BE2C (cell line): ENCODE measurements around the gene LILRA5.

Source experiments
- DNase-seq: peaks from one replicate; pipeline ENCODE4 v3.0.0-alpha.2; 2020
- H3K27me3 ChIP-seq: fragments of 250-450 bp; sonication (Bioruptor Pico); 2 replicates; pipeline ENCODE4 v1.5.1; 2020; ENCODE audit warnings: mild to moderate bottlenecking
- H3K36me3 ChIP-seq: fragments of 250-450 bp; sonication (Bioruptor Pico); 2 replicates; pipeline ENCODE4 v1.5.1; 2020; ENCODE audit warnings: mild to moderate bottlenecking
- H3K4me1 ChIP-seq: fragments of 250-450 bp; sonication (Bioruptor Pico); 2 replicates; pipeline ENCODE4 v1.5.1; 2020
- H3K4me3 ChIP-seq: 2 replicates; pipeline ENCODE4 v1.5.1; 2011; ENCODE audit warnings: low read depth, low read length
- H3K9me3 ChIP-seq: fragments of 250-450 bp; sonication (Bioruptor Pico); 2 replicates; pipeline ENCODE4 v1.5.1; 2020
- CTCF ChIP-seq: IDR thresholded peaks from 2 replicates; pipeline ENCODE4 v1.5.1; 2012; ENCODE audit warnings: mild to moderate bottlenecking, low read depth, low read length

LILRA5 gene

GRCh38 chr19:54312011-54312410, 955 bp downstream of the LILRA5 start:
- Histone ChIP-seq H3K36me3 (no peaks in the 10 kb centered on the region), H3K27me3 (peaks cover 21% of the 10 kb centered on the region), H3K4me3 (no peak overlapping the region), H3K4me1 (no peaks in the 10 kb centered on the region), H3K9me3 (no peaks in the 10 kb centered on the region)
- DNase-seq, result no peak
- TF ChIP-seq CTCF, result no peak

- Histone ChIP-seq H3K27me3 (peaks cover 17% of the 10 kb centered on the region), H3K4me1 (no peaks in the 10 kb centered on the region), H3K4me3 (no peak overlapping the region), H3K9me3 (no peaks in the 10 kb centered on the region), H3K36me3 (no peaks in the 10 kb centered on the region)
- no peak for TF ChIP-seq CTCF
- DNase-seq, result no peak
Observed at GRCh38 chr19:54311486-54311885, 1.5 kb downstream of the LILRA5 start.

GRCh38 chr19:54310543-54310942, 2.4 kb downstream of the LILRA5 start:
- no peak for TF ChIP-seq CTCF
- H3K4me1 ChIP-seq, result no peaks in the 10 kb centered on the region
- no peaks in the 10 kb centered on the region for H3K36me3 ChIP-seq
- H3K4me3 ChIP-seq, result no peak overlapping the region
- H3K9me3 ChIP-seq, result no peaks in the 10 kb centered on the region
- H3K27me3 ChIP-seq, result peaks cover 17% of the 10 kb centered on the region
- no peak for DNase-seq

GRCh38 chr19:54309811-54310210, 3.2 kb downstream of the LILRA5 start:
- no peak for DNase-seq
- Histone ChIP-seq H3K4me1 (no peaks in the 10 kb centered on the region), H3K27me3 (peaks cover 21% of the 10 kb centered on the region), H3K4me3 (no peak overlapping the region), H3K36me3 (no peaks in the 10 kb centered on the region), H3K9me3 (no peaks in the 10 kb centered on the region)
- TF ChIP-seq CTCF, result no peak

GRCh38 chr19:54307389-54308020, 5.5 kb downstream of the LILRA5 start:
- Histone ChIP-seq H3K4me1 (no peaks in the 10 kb centered on the region), H3K9me3 (no peaks in the 10 kb centered on the region), H3K4me3 (no peak overlapping the region), H3K27me3 (peaks cover 26% of the 10 kb centered on the region), H3K36me3 (no peaks in the 10 kb centered on the region)
- no peak for TF ChIP-seq CTCF
- no peak for DNase-seq

- no peak for TF ChIP-seq CTCF
- DNase-seq, result no peak
- Histone ChIP-seq H3K4me3 (no peak overlapping the region), H3K36me3 (no peaks in the 10 kb centered on the region), H3K27me3 (peaks cover 41% of the 10 kb centered on the region), H3K4me1 (no peaks in the 10 kb centered on the region), H3K9me3 (no peaks in the 10 kb centered on the region)
Observed at GRCh38 chr19:54305141-54305540, 7.8 kb downstream of the LILRA5 start.
